ENCODE results near the gene PAH. TPM values are rescaled to one million over a fixed set of nuclear protein-coding genes. Genes with fewer than 3 reads are reported as not detected.

PAH gene
- total and polyA plus RNA-seq, 10 of the 15 experiments (the other 5 are each of a cell fraction or from before 2014, with no cell fraction given) = 0.20 to 4.8 (median 0.55) TPM; not detected in 1

DNA sequence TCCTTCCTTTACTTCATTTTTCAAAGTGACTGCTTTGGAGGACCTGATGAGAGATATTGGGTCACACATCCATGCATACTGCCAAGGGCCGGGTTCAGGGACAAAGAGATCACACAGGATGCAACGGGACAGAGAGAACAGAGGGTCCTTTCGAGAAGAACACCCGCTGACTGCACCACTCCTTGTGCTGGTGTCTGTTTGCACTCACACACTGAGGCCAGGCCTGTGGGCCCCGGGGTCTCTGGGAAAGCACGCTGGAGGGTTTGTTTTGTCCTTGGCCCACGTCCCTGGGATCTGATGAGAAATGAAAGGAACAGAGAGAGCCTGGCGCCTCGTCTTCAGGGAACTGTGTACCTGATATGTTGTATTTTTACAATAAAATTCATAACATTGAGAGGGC lies 42.2 kb downstream of the PAH start:
- CTCF ChIA-PET = interaction anchor here (1.1 to 1.6 kb wide), 2 partner anchors 8 to 674 kb away, joined by 3 to 9 read pairs; no protein-coding TSS in a partner anchor
- Histone ChIP-seq H3K79me2 (ENCODE audit: control insufficient read depth, insufficient read depth, low read length) (no peaks in the 10 kb centered on the region), H3K4me2 (ENCODE audit: control insufficient read depth, insufficient read depth) (no peak overlapping the region), H3K9me3 (replicated peaks; ENCODE audit: control insufficient read depth, insufficient read depth, low read length) (no peaks in the 10 kb centered on the region), H3K36me3 (ENCODE audit: control insufficient read depth in 2 of 2, insufficient read depth in 2 of 2, low read length in 1 of 2) (no peaks in the 10 kb centered on the region), H4K20me1 (ENCODE audit: control insufficient read depth, insufficient read depth) (no peaks in the 10 kb centered on the region), H3K4me1 (ENCODE audit: control insufficient read depth, insufficient read depth, low read length) (no peaks in the 10 kb centered on the region; the same call in 1 of the 2 replicates), H3K4me3 (no peak overlapping the region), H3K27me3 (replicated peaks in 1 of 2; ENCODE audit: control insufficient read depth in 2 of 2, insufficient read depth in 2 of 2, low read length in 1 of 2) (no peaks in the 10 kb centered on the region), H3K27ac (ENCODE audit: control insufficient read depth, insufficient read depth) (no peak overlapping the region), H2AFZ (ENCODE audit: control insufficient read depth, low read depth, low read length) (no peak overlapping the region), H3K9ac (ENCODE audit: control insufficient read depth, insufficient read depth, low read length) (no peak overlapping the region)
- in situ Hi-C loops (cut with MboI) = no loop called here
- RAD21 ChIA-PET (ENCODE audit: unreplicated experiment) = interaction anchor here (1.7 kb wide), 1 partner anchor 674 kb away, joined by 4 read pairs; no protein-coding TSS in a partner anchor
- POLR2A ChIA-PET = no interaction called here
- BruUV-seq (replicated peaks) = no TSS peak
- SMC1A ChIA-PET (ENCODE audit: uncharacterized antibody, unreplicated experiment) = interaction anchor here (0.7 to 2.0 kb wide), 2 partner anchors 9 to 778 kb away, joined by 3 to 7 read pairs; no protein-coding TSS in a partner anchor
- WGBS (ENCODE audit: insufficient coverage, insufficient replicate concordance, low lambda C conversion rate, missing lambda C conversion rate) = 34% methylated on average over 9 of the region's 9 CpGs
- ATAC-seq = no peak
- DNase-seq (ENCODE audit: low read depth, low spot score) = no peak
- intact Hi-C loops (cut with micrococcal nuclease; ENCODE audit: unreplicated experiment) = no loop called here
- FAIRE-seq = no peak
- no peak for TF ChIP-seq ZNF207 (IDR thresholded peaks at IDR 0.05; ENCODE audit: borderline replicate concordance)
- TF ChIP-seq ZBTB11 (CRISPR knock-in tag; IDR thresholded peaks at IDR 0.05) = no peak
- TF ChIP-seq MTA3 (IDR thresholded peaks at IDR 0.05; ENCODE audit: borderline replicate concordance, low read length) = no peak
- no peak for TF ChIP-seq YY1 (IDR thresholded peaks at IDR 0.05; ENCODE audit: low read depth, low read length)
- no peak for TF ChIP-seq YBX1 (IDR thresholded peaks at IDR 0.05)
- TF ChIP-seq, protein P1, sequence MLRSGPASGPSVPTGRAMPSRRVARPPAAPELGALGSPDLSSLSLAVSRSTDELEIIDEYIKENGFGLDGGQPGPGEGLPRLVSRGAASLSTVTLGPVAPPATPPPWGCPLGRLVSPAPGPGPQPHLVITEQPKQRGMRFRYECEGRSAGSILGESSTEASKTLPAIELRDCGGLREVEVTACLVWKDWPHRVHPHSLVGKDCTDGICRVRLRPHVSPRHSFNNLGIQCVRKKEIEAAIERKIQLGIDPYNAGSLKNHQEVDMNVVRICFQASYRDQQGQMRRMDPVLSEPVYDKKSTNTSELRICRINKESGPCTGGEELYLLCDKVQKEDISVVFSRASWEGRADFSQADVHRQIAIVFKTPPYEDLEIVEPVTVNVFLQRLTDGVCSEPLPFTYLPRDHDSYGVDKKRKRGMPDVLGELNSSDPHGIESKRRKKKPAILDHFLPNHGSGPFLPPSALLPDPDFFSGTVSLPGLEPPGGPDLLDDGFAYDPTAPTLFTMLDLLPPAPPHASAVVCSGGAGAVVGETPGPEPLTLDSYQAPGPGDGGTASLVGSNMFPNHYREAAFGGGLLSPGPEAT (IDR thresholded peaks at IDR 0.05; ENCODE audit: low read depth) = no peak
- no peak for TF ChIP-seq FOXM1 (IDR thresholded peaks at IDR 0.05; ENCODE audit: low read depth, low read length)
- no peak for TF ChIP-seq ETV6 (conservative IDR thresholded peaks at IDR 0.05 in 1 of 2, IDR thresholded peaks at IDR 0.05 in 1 of 2; ENCODE audit: borderline replicate concordance in 1 of 2, low read depth in 1 of 2)
- TF ChIP-seq SIX5 (IDR thresholded peaks at IDR 0.05; ENCODE audit: low read depth, low read length, severe bottlenecking) = no peak
- TF ChIP-seq E2F4 (IDR thresholded peaks at IDR 0.05; ENCODE audit: low read depth, low read length) = no peak
- TF ChIP-seq GATAD2B (conservative IDR thresholded peaks at IDR 0.05; ENCODE audit: low read depth) = no peak
- no peak for TF ChIP-seq BACH1 (IDR thresholded peaks at IDR 0.05; ENCODE audit: borderline replicate concordance)
- no peak for TF ChIP-seq FOXK2 (IDR thresholded peaks at IDR 0.05)
- no peak for TF ChIP-seq ZBED1 (IDR thresholded peaks at IDR 0.05; ENCODE audit: borderline replicate concordance)
- no peak for TF ChIP-seq HDGF (IDR thresholded peaks at IDR 0.05)
- TF ChIP-seq, protein P2, sequence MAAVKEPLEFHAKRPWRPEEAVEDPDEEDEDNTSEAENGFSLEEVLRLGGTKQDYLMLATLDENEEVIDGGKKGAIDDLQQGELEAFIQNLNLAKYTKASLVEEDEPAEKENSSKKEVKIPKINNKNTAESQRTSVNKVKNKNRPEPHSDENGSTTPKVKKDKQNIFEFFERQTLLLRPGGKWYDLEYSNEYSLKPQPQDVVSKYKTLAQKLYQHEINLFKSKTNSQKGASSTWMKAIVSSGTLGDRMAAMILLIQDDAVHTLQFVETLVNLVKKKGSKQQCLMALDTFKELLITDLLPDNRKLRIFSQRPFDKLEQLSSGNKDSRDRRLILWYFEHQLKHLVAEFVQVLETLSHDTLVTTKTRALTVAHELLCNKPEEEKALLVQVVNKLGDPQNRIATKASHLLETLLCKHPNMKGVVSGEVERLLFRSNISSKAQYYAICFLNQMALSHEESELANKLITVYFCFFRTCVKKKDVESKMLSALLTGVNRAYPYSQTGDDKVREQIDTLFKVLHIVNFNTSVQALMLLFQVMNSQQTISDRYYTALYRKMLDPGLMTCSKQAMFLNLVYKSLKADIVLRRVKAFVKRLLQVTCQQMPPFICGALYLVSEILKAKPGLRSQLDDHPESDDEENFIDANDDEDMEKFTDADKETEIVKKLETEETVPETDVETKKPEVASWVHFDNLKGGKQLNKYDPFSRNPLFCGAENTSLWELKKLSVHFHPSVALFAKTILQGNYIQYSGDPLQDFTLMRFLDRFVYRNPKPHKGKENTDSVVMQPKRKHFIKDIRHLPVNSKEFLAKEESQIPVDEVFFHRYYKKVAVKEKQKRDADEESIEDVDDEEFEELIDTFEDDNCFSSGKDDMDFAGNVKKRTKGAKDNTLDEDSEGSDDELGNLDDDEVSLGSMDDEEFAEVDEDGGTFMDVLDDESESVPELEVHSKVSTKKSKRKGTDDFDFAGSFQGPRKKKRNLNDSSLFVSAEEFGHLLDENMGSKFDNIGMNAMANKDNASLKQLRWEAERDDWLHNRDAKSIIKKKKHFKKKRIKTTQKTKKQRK (IDR thresholded peaks at IDR 0.05; ENCODE audit: low read depth, low read length) = no peak

Measured in GM12878 (cell line).